ENCODE results near the gene KANSL3.

KANSL3 gene

DNA sequence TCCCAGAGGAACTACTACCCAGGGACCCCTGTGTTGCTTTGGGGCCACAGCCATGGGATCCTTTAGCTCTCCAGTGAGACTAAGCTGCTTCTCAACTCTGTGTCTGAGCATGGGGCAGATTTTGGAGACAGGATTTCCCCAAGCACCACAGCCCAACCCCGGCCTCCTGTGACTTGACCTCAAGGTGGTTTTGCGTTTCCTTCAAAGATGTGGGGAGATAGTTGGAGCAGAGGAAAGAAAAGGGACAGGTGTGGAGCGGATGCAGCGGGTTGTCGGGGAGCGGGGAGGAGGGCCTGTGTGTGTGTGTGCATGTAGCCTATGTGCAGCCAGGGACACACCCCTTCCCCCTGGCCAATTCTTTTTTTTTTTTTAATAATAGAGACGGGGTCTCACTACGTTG is 91.3 kb downstream of the KANSL3 start:
- CTCF ChIA-PET = interaction anchor here (1.4 kb wide), 1 partner anchor 36 kb away, joined by 3 read pairs; no protein-coding TSS in a partner anchor
- peaks cover 52% of the 10 kb centered on the region for H3K4me1 Mint-ChIP-seq
- peaks cover 59% of the 10 kb centered on the region for H3K36me3 Mint-ChIP-seq
- peak overlapping the region; percentile 20 for H3K27ac Mint-ChIP-seq
- H3K9me3 Mint-ChIP-seq = no peaks in the 10 kb centered on the region
- peaks cover 9% of the 10 kb centered on the region for H3K27me3 Mint-ChIP-seq
- H3K4me3 Mint-ChIP-seq = peak overlapping the region; percentile 41
- peak; percentile 50 for DNase-seq

DNA sequence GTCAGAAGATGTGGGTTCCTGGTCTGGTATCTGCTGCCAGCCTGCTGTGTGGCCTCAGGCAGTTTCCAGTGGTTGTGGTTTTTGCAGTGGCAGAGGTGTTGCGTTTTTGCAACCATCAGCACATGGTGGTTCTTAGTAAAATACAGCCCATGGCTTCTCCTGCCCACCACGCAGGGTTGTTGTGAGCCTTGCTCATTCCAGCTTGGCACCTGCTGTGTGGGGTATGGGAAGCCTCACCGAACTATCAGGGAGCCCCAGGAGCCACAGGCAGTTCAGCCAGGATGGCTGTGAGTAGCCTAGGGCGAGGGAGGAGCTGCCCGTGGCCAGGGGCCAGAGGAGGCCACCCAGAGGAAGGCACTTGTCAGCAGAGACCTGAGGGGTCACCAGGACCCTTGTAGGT is 91.8 kb downstream of the KANSL3 start:
- CTCF ChIA-PET = no interaction called here
- Mint-ChIP-seq H3K27ac (peak overlapping the region; percentile 45), H3K27me3 (peaks cover 9% of the 10 kb centered on the region), H3K4me1 (peaks cover 56% of the 10 kb centered on the region), H3K9me3 (no peaks in the 10 kb centered on the region), H3K4me3 (peak overlapping the region; percentile 41), H3K36me3 (peaks cover 63% of the 10 kb centered on the region)
- no peak for DNase-seq
